ENCODE data around the gene ASPG. TPM values are rescaled to one million over a fixed set of nuclear protein-coding genes. Genes with fewer than 3 reads are reported as not detected.

The ASPG gene
- total RNA-seq, 4 donors from 2014 or later: 12.2 to 78.2 (median 40.8) TPM

DNA sequence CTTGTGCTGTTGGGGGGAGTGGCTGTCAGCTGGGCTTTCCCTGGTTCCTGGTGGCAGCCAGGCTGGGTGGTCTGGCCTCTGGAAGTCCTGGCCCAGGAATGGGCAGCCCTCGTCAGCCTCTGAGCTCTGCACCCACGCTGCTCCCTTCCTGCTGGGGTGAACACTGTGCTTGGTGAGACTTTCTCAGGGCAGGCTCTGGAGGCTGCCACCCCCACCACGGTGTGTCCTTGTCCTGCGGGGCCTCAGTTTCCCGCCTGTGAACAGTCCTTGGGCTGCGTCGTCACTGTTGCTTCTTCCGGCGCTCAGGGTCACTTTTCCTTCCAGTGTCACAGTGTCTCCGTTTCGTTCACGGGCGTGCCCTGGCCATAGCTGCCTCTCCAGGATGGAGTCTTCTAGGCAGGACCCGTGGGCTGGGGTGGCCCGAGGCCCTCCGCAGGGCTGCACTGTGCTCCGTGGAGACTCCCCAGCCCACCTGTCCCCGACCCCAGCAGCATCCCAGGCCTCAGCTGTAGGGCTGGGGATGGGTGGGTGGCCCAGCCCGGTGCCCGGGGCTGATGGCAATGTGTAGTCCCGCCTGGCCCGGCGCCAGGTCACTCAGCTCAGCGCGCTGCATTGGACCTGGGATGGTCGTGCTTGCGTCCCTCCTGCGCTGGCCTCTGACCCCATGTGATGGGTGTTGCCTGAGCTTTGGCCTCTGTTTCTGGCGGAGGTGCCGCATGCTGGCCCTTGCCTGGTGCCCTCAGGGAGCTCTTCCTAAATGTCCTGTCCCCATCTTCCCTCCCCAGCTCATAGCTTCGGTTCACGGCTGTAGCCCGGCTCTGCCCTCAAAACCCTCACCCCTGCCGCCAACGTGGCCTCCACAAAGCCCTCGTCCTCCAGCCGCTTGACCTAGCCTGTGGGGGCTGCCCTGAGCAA is 59.7 kb downstream of the ASPG start:
- TF ChIP-seq CTCF (IDR thresholded peaks at IDR 0.05): no peak
- no peak for TF ChIP-seq POLR2A (IDR thresholded peaks at IDR 0.05)
- no peaks in the 10 kb centered on the region for H3K9me3 ChIP-seq
- WGBS, 2 donors: 76 to 91% methylated on average over 17 to 24 of the region's 37 CpGs
- H3K36me3 ChIP-seq: no peaks in the 10 kb centered on the region
- no peak overlapping the region for H3K4me3 ChIP-seq
- H3K27me3 ChIP-seq: peaks cover 0 to 25% (median 0%) of the 10 kb centered on the region in 4 donors
- intact Hi-C loops (cut with DNase I): loop anchor here (10.0 kb wide), 1 partner anchor 490 kb away; no protein-coding TSS in a partner anchor
- DNase-seq: no peak
- H3K27ac ChIP-seq: no peak overlapping the region
- peaks cover under 1 to 40% (median 9%) of the 10 kb centered on the region in 3 donors for H3K4me1 ChIP-seq

- Histone ChIP-seq H3K27me3 (peaks cover 0 to 25% (median 0%) of the 10 kb centered on the region in 4 donors), H3K36me3 (no peaks in the 10 kb centered on the region), H3K9me3 (no peaks in the 10 kb centered on the region), H3K4me3 (no peak overlapping the region), H3K27ac (no peak overlapping the region), H3K4me1 (peaks cover 4 to 46% (median 14%) of the 10 kb centered on the region in 3 donors)
- WGBS, 2 donors: 61 to 74% methylated on average over 4 to 8 of the region's 15 CpGs
- no peak for TF ChIP-seq CTCF (IDR thresholded peaks at IDR 0.05)
- TF ChIP-seq POLR2A (IDR thresholded peaks at IDR 0.05): no peak
- DNase-seq: no peak
- intact Hi-C loops (cut with DNase I): loop anchor here (10.0 kb wide), 1 partner anchor 489 kb away; no protein-coding TSS in a partner anchor
Observed at GRCh38 chr14:104145826-104146601, 60.5 kb downstream of the ASPG start.

GRCh38 chr14:104146651-104147345 is 61.3 kb downstream of the ASPG start:
- no peaks in the 10 kb centered on the region for H3K9me3 ChIP-seq
- H3K4me1 ChIP-seq: peaks cover 4 to 47% (median 14%) of the 10 kb centered on the region in 3 donors
- intact Hi-C loops (cut with DNase I): loop anchor here (10.0 kb wide), 1 partner anchor 488 kb away; no protein-coding TSS in a partner anchor
- H3K27me3 ChIP-seq: peaks cover 0 to 23% (median 0%) of the 10 kb centered on the region in 4 donors
- 80 to 87% methylated on average over 6 to 21 of the region's 22 CpGs for WGBS, 2 donors
- DNase-seq: no peak
- H3K36me3 ChIP-seq: no peaks in the 10 kb centered on the region
- H3K27ac ChIP-seq: no peak overlapping the region
- no peak overlapping the region for H3K4me3 ChIP-seq
- TF ChIP-seq CTCF (IDR thresholded peaks at IDR 0.05) (no peak), POLR2A (IDR thresholded peaks at IDR 0.05) (no peak)

- H3K4me3 ChIP-seq: no peak overlapping the region
- DNase-seq: no peak
- TF ChIP-seq POLR2A (IDR thresholded peaks at IDR 0.05): no peak
- TF ChIP-seq CTCF (IDR thresholded peaks at IDR 0.05): no peak
- intact Hi-C loops (cut with DNase I): loop anchor here (10.0 kb wide), 1 partner anchor 487 kb away; no protein-coding TSS in a partner anchor
- no peak overlapping the region for H3K27ac ChIP-seq
- no peaks in the 10 kb centered on the region for H3K36me3 ChIP-seq
- no peaks in the 10 kb centered on the region for H3K9me3 ChIP-seq
- peaks cover 4 to 47% (median 14%) of the 10 kb centered on the region in 3 donors for H3K4me1 ChIP-seq
- peaks cover 0 to 23% (median 0%) of the 10 kb centered on the region in 4 donors for H3K27me3 ChIP-seq
- WGBS, 2 donors: 69% methylated on average over 12 of the region's 28 CpGs; no CpG with 5 or more reads in 1 of the 2 donors
Observed at GRCh38 chr14:104147346-104148125, 62.0 kb downstream of the ASPG start.

Measured in esophagus squamous epithelium (tissue), 5 donors.